HEK293 (cell line): Measurements from ENCODE around the gene COPE.

Experiments used
- CTCF ChIP-seq: fragments of 450-650 bp; formaldehyde crosslinking; IDR thresholded peaks from 2 replicates; pipeline ENCODE4 v1.5.1; 2016; ENCODE audit warnings: missing biosample characterization, missing genetic modification characterization
- FEZF1 ChIP-seq: fragments of 450-650 bp; formaldehyde crosslinking; IDR thresholded peaks from 2 replicates; pipeline ENCODE4 v1.5.1; 2016; ENCODE audit warnings: missing biosample characterization, missing genetic modification characterization
- KLF16 ChIP-seq: fragments of 450-650 bp; formaldehyde crosslinking; IDR thresholded peaks from 2 replicates; pipeline ENCODE4 v1.5.1; 2017; ENCODE audit warnings: missing biosample characterization, missing genetic modification characterization
- OSR2 ChIP-seq: fragments of 450-650 bp; formaldehyde crosslinking; IDR thresholded peaks from 2 replicates; pipeline ENCODE4 v1.5.1; 2016; ENCODE audit warnings: missing biosample characterization, missing genetic modification characterization
- REST ChIP-seq: fragments of 450-650 bp; formaldehyde crosslinking; IDR thresholded peaks from 2 replicates; pipeline ENCODE4 v1.5.1; 2016; ENCODE audit warnings: missing biosample characterization, missing genetic modification characterization
- ZBTB17 ChIP-seq: fragments of 450-650 bp; formaldehyde crosslinking; IDR thresholded peaks from 2 replicates; pipeline ENCODE4 v1.5.1; 2016; ENCODE audit warnings: missing biosample characterization, missing genetic modification characterization
- ZBTB7A ChIP-seq: fragments of 450-650 bp; formaldehyde crosslinking; IDR thresholded peaks from 2 replicates; pipeline ENCODE4 v1.5.1; 2016; ENCODE audit warnings: low read depth, missing biosample characterization, missing genetic modification characterization
- ZFP37 ChIP-seq: fragments of 450-650 bp; formaldehyde crosslinking; IDR thresholded peaks from 2 replicates; pipeline ENCODE4 v1.5.1; 2016; ENCODE audit warnings: missing biosample characterization, missing genetic modification characterization
- ZNF121 ChIP-seq: fragments of 450-650 bp; formaldehyde crosslinking; IDR thresholded peaks from 2 replicates; pipeline ENCODE4 v1.5.1; 2016; ENCODE audit warnings: missing biosample characterization, missing genetic modification characterization
- ZNF280D ChIP-seq: fragments of 450-650 bp; formaldehyde crosslinking; IDR thresholded peaks from 2 replicates; pipeline ENCODE4 v1.5.1; 2016; ENCODE audit warnings: missing biosample characterization, missing genetic modification characterization
- ZNF530 ChIP-seq: fragments of 450-650 bp; formaldehyde crosslinking; IDR thresholded peaks from 2 replicates; pipeline ENCODE4 v1.5.1; 2016; ENCODE audit warnings: low read depth, missing biosample characterization, missing genetic modification characterization
- ZNF561 ChIP-seq: fragments of 450-650 bp; IDR thresholded peaks from 2 replicates; pipeline ENCODE4 v1.5.1; 2018; ENCODE audit warnings: missing biosample characterization, missing genetic modification characterization, borderline replicate concordance
- ZNF654 ChIP-seq: fragments of 450-650 bp; formaldehyde crosslinking; IDR thresholded peaks from 2 replicates; pipeline ENCODE4 v1.5.1; 2016; ENCODE audit warnings: low read depth, missing biosample characterization, missing genetic modification characterization

- TF ChIP-seq FEZF1 (tag by site-specific recombination) (no peak), ZNF121 (tag by site-specific recombination) (no peak), REST (tag by site-specific recombination) (no peak), ZFP37 (tag by site-specific recombination) (no peak), ZNF530 (tag by site-specific recombination) (no peak), KLF16 (tag by site-specific recombination) (no peak), CTCF (tag by site-specific recombination) (no peak), OSR2 (tag by site-specific recombination) (no peak), ZNF280D (tag by site-specific recombination) (no peak), ZBTB17 (tag by site-specific recombination) (no peak), ZNF654 (no peak), ZNF561 (tag by site-specific recombination) (no peak), ZBTB7A (tag by site-specific recombination) (no peak)
These were observed 50.1 kb downstream of the COPE start for GRCh38 chr19:18869023-18869618.
